Mesothelial cell of epicardium (in vitro differentiated cells): ENCODE measurements around the gene KCNAB1. TPM values are rescaled to one million over a fixed set of nuclear protein-coding genes. Genes with fewer than 3 reads are reported as not detected.

ENCODE experiments used
- DNase-seq, 2 experiments: peaks; one replicate each; pipeline ENCODE4 v3.0.0; 2021; ENCODE audit warnings: low spot score in 2 of 2; ENCODE audit not compliant: unreplicated experiment in 2 of 2
- H3K27ac Mint-ChIP-seq: 2 replicates; pipeline ENCODE4 v1.8.0; 2021; ENCODE audit warnings: mixed read lengths
- H3K27me3 Mint-ChIP-seq: 2 replicates; pipeline ENCODE4 v1.8.0; 2021; ENCODE audit warnings: low read depth, mixed read lengths
- H3K36me3 Mint-ChIP-seq: 2 replicates; pipeline ENCODE4 v1.8.0; 2021; ENCODE audit warnings: mixed read lengths
- H3K4me1 Mint-ChIP-seq: 2 replicates; pipeline ENCODE4 v1.8.0; 2021; ENCODE audit warnings: mixed read lengths
- H3K4me3 Mint-ChIP-seq: 2 replicates; pipeline ENCODE4 v1.8.0; 2021; ENCODE audit warnings: mild to moderate bottlenecking, moderate library complexity, mixed read lengths
- H3K9me3 Mint-ChIP-seq: 2 replicates; pipeline ENCODE4 v1.8.0; 2021; ENCODE audit warnings: mixed read lengths
- total RNA-seq: library from RNA; stranded (reverse); gene quantifications from 3 replicates; pipeline ENCODE4 v1.2.1, GENCODE V29; 2021
- TF ChIP-seq, protein P1 (sequence below): fragments of 200-600 bp; sonication (generic); IDR thresholded peaks from one replicate; pipeline ENCODE4 v1.5.0; 2021; ENCODE audit warnings: antibody characterized with exemption; ENCODE audit not compliant: unreplicated experiment

Gene KCNAB1
- total RNA-seq, 1 donor from 2014 or later = 3.7 TPM

DNA sequence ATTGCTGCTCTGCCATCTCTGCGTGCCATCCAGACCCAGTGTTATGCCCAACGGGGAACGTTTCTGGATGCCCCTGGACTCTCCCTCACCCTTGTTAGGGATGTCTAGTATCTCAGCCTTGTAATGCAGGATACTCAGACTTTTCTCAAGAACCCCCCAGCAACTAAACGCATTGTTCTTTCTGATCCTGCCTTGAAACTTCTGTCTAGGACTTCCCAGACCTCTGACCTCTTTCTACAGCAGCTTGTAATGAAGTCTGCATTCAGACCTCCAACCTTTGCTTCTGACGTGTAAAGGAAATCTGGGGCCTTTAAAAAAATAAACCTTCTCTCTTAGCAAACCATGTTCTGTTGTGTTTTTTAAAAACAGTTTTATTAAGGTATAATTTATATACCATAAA, 139.5 kb downstream of the KCNAB1 start:
- TF ChIP-seq, protein P1, sequence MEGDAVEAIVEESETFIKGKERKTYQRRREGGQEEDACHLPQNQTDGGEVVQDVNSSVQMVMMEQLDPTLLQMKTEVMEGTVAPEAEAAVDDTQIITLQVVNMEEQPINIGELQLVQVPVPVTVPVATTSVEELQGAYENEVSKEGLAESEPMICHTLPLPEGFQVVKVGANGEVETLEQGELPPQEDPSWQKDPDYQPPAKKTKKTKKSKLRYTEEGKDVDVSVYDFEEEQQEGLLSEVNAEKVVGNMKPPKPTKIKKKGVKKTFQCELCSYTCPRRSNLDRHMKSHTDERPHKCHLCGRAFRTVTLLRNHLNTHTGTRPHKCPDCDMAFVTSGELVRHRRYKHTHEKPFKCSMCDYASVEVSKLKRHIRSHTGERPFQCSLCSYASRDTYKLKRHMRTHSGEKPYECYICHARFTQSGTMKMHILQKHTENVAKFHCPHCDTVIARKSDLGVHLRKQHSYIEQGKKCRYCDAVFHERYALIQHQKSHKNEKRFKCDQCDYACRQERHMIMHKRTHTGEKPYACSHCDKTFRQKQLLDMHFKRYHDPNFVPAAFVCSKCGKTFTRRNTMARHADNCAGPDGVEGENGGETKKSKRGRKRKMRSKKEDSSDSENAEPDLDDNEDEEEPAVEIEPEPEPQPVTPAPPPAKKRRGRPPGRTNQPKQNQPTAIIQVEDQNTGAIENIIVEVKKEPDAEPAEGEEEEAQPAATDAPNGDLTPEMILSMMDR = no peak
- no peak overlapping the region for H3K4me3 Mint-ChIP-seq
- no peak overlapping the region for H3K27ac Mint-ChIP-seq
- peaks cover 23% of the 10 kb centered on the region for H3K4me1 Mint-ChIP-seq
- no peaks in the 10 kb centered on the region for H3K36me3 Mint-ChIP-seq
- peaks cover 8% of the 10 kb centered on the region for H3K9me3 Mint-ChIP-seq
- no peaks in the 10 kb centered on the region for H3K27me3 Mint-ChIP-seq
- no peak for DNase-seq

GRCh38 chr3:156260331-156260730, 140.0 kb downstream of the KCNAB1 start:
- TF ChIP-seq, protein P1 = no peak
- Mint-ChIP-seq H3K27ac (no peak overlapping the region), H3K27me3 (no peaks in the 10 kb centered on the region), H3K4me3 (no peak overlapping the region), H3K36me3 (no peaks in the 10 kb centered on the region), H3K9me3 (peaks cover 8% of the 10 kb centered on the region), H3K4me1 (peaks cover 23% of the 10 kb centered on the region)
- DNase-seq = no peak

DNA sequence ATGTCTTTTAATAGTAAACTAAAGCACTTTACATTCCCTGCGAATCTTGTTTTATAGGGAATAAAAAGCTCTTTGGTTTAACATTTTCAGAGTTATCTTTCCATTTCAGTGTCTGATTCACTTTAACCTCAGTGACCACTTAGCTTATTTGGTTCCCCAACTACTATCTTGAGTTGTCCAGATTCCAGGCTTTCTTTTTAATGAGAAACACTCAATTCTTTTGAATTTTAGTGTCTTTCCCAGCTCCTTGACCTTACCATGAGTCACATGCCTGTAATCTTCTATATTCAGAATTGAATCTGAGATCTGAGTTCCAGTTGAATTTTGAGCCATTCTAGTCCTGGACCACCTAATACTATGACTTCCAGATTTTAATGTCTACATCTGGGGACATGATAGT, 144.4 kb downstream of the KCNAB1 start:
- H3K4me1 Mint-ChIP-seq = peaks cover 5% of the 10 kb centered on the region
- no peak overlapping the region for H3K27ac Mint-ChIP-seq
- peaks cover 11% of the 10 kb centered on the region for H3K9me3 Mint-ChIP-seq
- TF ChIP-seq, protein P1 = no peak
- H3K4me3 Mint-ChIP-seq = no peak overlapping the region
- DNase-seq = no peak
- no peaks in the 10 kb centered on the region for H3K36me3 Mint-ChIP-seq
- no peaks in the 10 kb centered on the region for H3K27me3 Mint-ChIP-seq

- Mint-ChIP-seq H3K4me3 (no peak overlapping the region), H3K27ac (no peak overlapping the region), H3K9me3 (peaks cover 21% of the 10 kb centered on the region), H3K4me1 (no peaks in the 10 kb centered on the region), H3K27me3 (no peaks in the 10 kb centered on the region), H3K36me3 (no peaks in the 10 kb centered on the region)
- TF ChIP-seq, protein P1 = no peak
- DNase-seq = no peak
Measured at GRCh38 chr3:156271508-156271907, 151.1 kb downstream of the KCNAB1 start.

DNA sequence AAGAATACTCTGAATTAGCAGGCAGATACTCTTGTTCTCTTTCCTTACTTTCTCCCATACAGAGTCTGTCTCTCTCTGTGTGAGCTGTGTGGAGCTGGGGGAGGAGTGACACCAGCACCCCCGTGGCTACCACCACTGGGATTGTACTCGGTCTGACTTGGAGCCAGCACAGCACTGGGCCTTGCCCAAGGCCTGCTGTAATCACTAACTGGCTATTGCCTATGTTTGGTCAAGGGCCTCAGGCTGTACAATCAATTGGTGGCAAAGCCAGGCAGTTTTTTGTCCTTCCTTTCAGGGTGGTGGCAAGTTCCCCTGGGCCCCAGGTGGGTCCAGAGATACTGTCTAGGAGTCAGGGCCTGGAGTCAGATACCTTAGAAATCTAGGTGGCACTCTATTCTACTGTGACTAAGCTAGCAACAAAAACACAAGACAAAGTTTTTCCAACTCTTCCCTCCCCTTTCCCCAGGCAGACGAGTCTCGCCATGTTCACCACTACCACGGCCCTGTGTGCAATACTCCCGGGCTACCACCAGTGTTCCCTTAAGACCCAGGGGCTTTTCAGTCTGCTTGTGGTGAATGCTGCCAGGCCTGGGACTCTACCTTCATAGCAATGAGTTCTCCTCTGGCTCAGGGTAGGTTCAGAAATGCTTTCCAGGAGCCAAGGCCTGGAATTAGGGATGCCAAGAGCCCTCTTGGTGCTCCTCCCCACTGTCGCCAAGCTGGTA, 151.8 kb downstream of the KCNAB1 start:
- TF ChIP-seq, protein P1 = no peak
- H3K4me3 Mint-ChIP-seq = no peak overlapping the region
- DNase-seq = no peak
- no peaks in the 10 kb centered on the region for H3K36me3 Mint-ChIP-seq
- no peak overlapping the region for H3K27ac Mint-ChIP-seq
- peaks cover 21% of the 10 kb centered on the region for H3K9me3 Mint-ChIP-seq
- H3K4me1 Mint-ChIP-seq = peaks cover 6% of the 10 kb centered on the region
- H3K27me3 Mint-ChIP-seq = no peaks in the 10 kb centered on the region
